Measurements from ENCODE around the gene CYP4F12. TPM values are rescaled to one million over a fixed set of nuclear protein-coding genes. Genes with fewer than 3 reads are reported as not detected.

Gene CYP4F12
- not detected in 2 replicates for total RNA-seq (2014; rRNA removed; shearing (Covaris generic))

GRCh38 chr19:15672580-15673175, at the start of gene CYP4F12:
Gene CYP4F12 (plus strand): TSS chr19:15673087. CDS start chr19:15673530, 443 bp downstream.
- H3K4me3 ChIP-seq (ENCODE audit: insufficient read depth, low read depth, low read length) = no peak within 1 kb of the TSS
- DNase-seq = no peak
- no peaks in the 10 kb centered on the region for H3K36me3 ChIP-seq (replicated peaks; ENCODE audit: control insufficient read depth, insufficient read depth, low read length)

GRCh38 chr19:15623711-15624318, 49.1 kb upstream of the CYP4F12 start:
- DNase-seq = no peak
- Histone ChIP-seq H3K4me3 (ENCODE audit: insufficient read depth, low read depth, low read length) (no peak overlapping the region), H3K27me3 (ENCODE audit: control insufficient read depth, insufficient read depth, low read length) (no peaks in the 10 kb centered on the region), H3K36me3 (replicated peaks; ENCODE audit: control insufficient read depth, insufficient read depth, low read length) (no peaks in the 10 kb centered on the region)

More at GRCh38 chr19:15672580-15673175, at the start of gene CYP4F12:
- H3K27me3 ChIP-seq (ENCODE audit: control insufficient read depth, insufficient read depth, low read length) = no peaks in the 10 kb centered on the region

GRCh38 chr19:15628236-15629002, 44.5 kb upstream of the CYP4F12 start:
- H3K36me3 ChIP-seq (replicated peaks; ENCODE audit: control insufficient read depth, insufficient read depth, low read length) = no peaks in the 10 kb centered on the region
- no peaks in the 10 kb centered on the region for H3K27me3 ChIP-seq (ENCODE audit: control insufficient read depth, insufficient read depth, low read length)
- no peak overlapping the region for H3K4me3 ChIP-seq (ENCODE audit: insufficient read depth, low read depth, low read length)
- DNase-seq = no peak

GRCh38 chr19:15629003-15629880, 43.6 kb upstream of the CYP4F12 start:
- no peaks in the 10 kb centered on the region for H3K27me3 ChIP-seq (ENCODE audit: control insufficient read depth, insufficient read depth, low read length)
- no peak overlapping the region for H3K4me3 ChIP-seq (ENCODE audit: insufficient read depth, low read depth, low read length)
- H3K36me3 ChIP-seq (replicated peaks; ENCODE audit: control insufficient read depth, insufficient read depth, low read length) = no peaks in the 10 kb centered on the region
- peak; percentile 74 for DNase-seq

GRCh38 chr19:15631817-15632216, 41.1 kb upstream of the CYP4F12 start:
- Histone ChIP-seq H3K4me3 (ENCODE audit: insufficient read depth, low read depth, low read length) (no peak overlapping the region), H3K36me3 (replicated peaks; ENCODE audit: control insufficient read depth, insufficient read depth, low read length) (no peaks in the 10 kb centered on the region), H3K27me3 (ENCODE audit: control insufficient read depth, insufficient read depth, low read length) (no peaks in the 10 kb centered on the region)
- DNase-seq = peak; percentile 52

GRCh38 chr19:15633082-15633835, 39.6 kb upstream of the CYP4F12 start:
- Histone ChIP-seq H3K4me3 (ENCODE audit: insufficient read depth, low read depth, low read length) (no peak overlapping the region), H3K36me3 (replicated peaks; ENCODE audit: control insufficient read depth, insufficient read depth, low read length) (no peaks in the 10 kb centered on the region)
- DNase-seq = no peak

GRCh38 chr19:15634105-15634504, 38.8 kb upstream of the CYP4F12 start:
- H3K36me3 ChIP-seq (replicated peaks; ENCODE audit: control insufficient read depth, insufficient read depth, low read length) = no peaks in the 10 kb centered on the region
- H3K27me3 ChIP-seq (ENCODE audit: control insufficient read depth, insufficient read depth, low read length) = no peaks in the 10 kb centered on the region
- no peak for DNase-seq

More at GRCh38 chr19:15633082-15633835, 39.6 kb upstream of the CYP4F12 start:
- no peaks in the 10 kb centered on the region for H3K27me3 ChIP-seq (ENCODE audit: control insufficient read depth, insufficient read depth, low read length)

GRCh38 chr19:15635016-15635805, 37.7 kb upstream of the CYP4F12 start:
- H3K4me3 ChIP-seq (ENCODE audit: insufficient read depth, low read depth, low read length) = no peak overlapping the region
- no peaks in the 10 kb centered on the region for H3K27me3 ChIP-seq (ENCODE audit: control insufficient read depth, insufficient read depth, low read length)
- no peak for DNase-seq
- H3K36me3 ChIP-seq (replicated peaks; ENCODE audit: control insufficient read depth, insufficient read depth, low read length) = no peaks in the 10 kb centered on the region

More at GRCh38 chr19:15634105-15634504, 38.8 kb upstream of the CYP4F12 start:
- H3K4me3 ChIP-seq (ENCODE audit: insufficient read depth, low read depth, low read length) = no peak overlapping the region

- no peak for DNase-seq
- H3K36me3 ChIP-seq (replicated peaks; ENCODE audit: control insufficient read depth, insufficient read depth, low read length) = no peaks in the 10 kb centered on the region
- H3K4me3 ChIP-seq (ENCODE audit: insufficient read depth, low read depth, low read length) = no peak overlapping the region
- H3K27me3 ChIP-seq (ENCODE audit: control insufficient read depth, insufficient read depth, low read length) = no peaks in the 10 kb centered on the region
Measured at GRCh38 chr19:15636026-15636425, 36.9 kb upstream of the CYP4F12 start.

GRCh38 chr19:15639596-15639995, 33.3 kb upstream of the CYP4F12 start:
- no peaks in the 10 kb centered on the region for H3K36me3 ChIP-seq (replicated peaks; ENCODE audit: control insufficient read depth, insufficient read depth, low read length)

GRCh38 chr19:15640294-15640903, 32.5 kb upstream of the CYP4F12 start, which contains the start of gene CYP4F3:
Gene CYP4F3 (plus strand): TSS chr19:15640897. CDS start chr19:15641416, 519 bp downstream.
- DNase-seq = no peak
- Histone ChIP-seq H3K27me3 (ENCODE audit: control insufficient read depth, insufficient read depth, low read length) (no peaks in the 10 kb centered on the region), H3K4me3 (ENCODE audit: insufficient read depth, low read depth, low read length) (no peak within 1 kb of the TSS), H3K36me3 (replicated peaks; ENCODE audit: control insufficient read depth, insufficient read depth, low read length) (no peaks in the 10 kb centered on the region)

More at GRCh38 chr19:15639596-15639995, 33.3 kb upstream of the CYP4F12 start:
- no peaks in the 10 kb centered on the region for H3K27me3 ChIP-seq (ENCODE audit: control insufficient read depth, insufficient read depth, low read length)
- no peak for DNase-seq
- H3K4me3 ChIP-seq (ENCODE audit: insufficient read depth, low read depth, low read length) = no peak overlapping the region

- Histone ChIP-seq H3K36me3 (replicated peaks; ENCODE audit: control insufficient read depth, insufficient read depth, low read length) (no peaks in the 10 kb centered on the region), H3K4me3 (ENCODE audit: insufficient read depth, low read depth, low read length) (no peak overlapping the region), H3K27me3 (ENCODE audit: control insufficient read depth, insufficient read depth, low read length) (no peaks in the 10 kb centered on the region)
- DNase-seq = no peak
Measured at GRCh38 chr19:15640904-15641597, 31.8 kb upstream of the CYP4F12 start.
